Measurements from ENCODE around the gene AKT1.

AKT1 gene

GRCh38 chr14:104766256-104766862 lies 29.2 kb downstream of the AKT1 start:
- no peak for TF ChIP-seq CTCF (IDR thresholded peaks at IDR 0.05)
- Mint-ChIP-seq H3K36me3 (ENCODE audit: low read depth) (peaks cover 68% of the 10 kb centered on the region), H3K4me1 (peaks cover 25% of the 10 kb centered on the region), H3K4me3 (peak overlapping the region; percentile 54), H3K27me3 (ENCODE audit: low read depth, poor library complexity) (peaks cover 3% of the 10 kb centered on the region), H3K27ac (no peak overlapping the region), H3K9me3 (peaks cover 33% of the 10 kb centered on the region)
- no peak for DNase-seq

GRCh38 chr14:104765517-104765916 lies 30.0 kb downstream of the AKT1 start:
- Mint-ChIP-seq H3K36me3 (ENCODE audit: low read depth) (peaks cover 65% of the 10 kb centered on the region), H3K4me3 (no peak overlapping the region)
- TF ChIP-seq CTCF (IDR thresholded peaks at IDR 0.05), result no peak

GRCh38 chr14:104758981-104759969 lies 36.3 kb downstream of the AKT1 start:
- no peak overlapping the region for H3K4me3 Mint-ChIP-seq
- TF ChIP-seq CTCF (IDR thresholded peaks at IDR 0.05), result no peak
- peaks cover 44% of the 10 kb centered on the region for H3K36me3 Mint-ChIP-seq (ENCODE audit: low read depth)
- peaks cover 9% of the 10 kb centered on the region for H3K9me3 Mint-ChIP-seq
- no peak for DNase-seq
- H3K4me1 Mint-ChIP-seq, result peaks cover 11% of the 10 kb centered on the region
- peaks cover 3% of the 10 kb centered on the region for H3K27me3 Mint-ChIP-seq (ENCODE audit: low read depth, poor library complexity)
- no peak overlapping the region for H3K27ac Mint-ChIP-seq

More at GRCh38 chr14:104765517-104765916, 30.0 kb downstream of the AKT1 start:
- Mint-ChIP-seq H3K27ac (no peak overlapping the region), H3K4me1 (peaks cover 25% of the 10 kb centered on the region), H3K9me3 (peaks cover 27% of the 10 kb centered on the region), H3K27me3 (ENCODE audit: low read depth, poor library complexity) (peaks cover 3% of the 10 kb centered on the region)
- DNase-seq, result no peak

- Mint-ChIP-seq H3K36me3 (ENCODE audit: low read depth) (peaks cover 36% of the 10 kb centered on the region), H3K27me3 (ENCODE audit: low read depth, poor library complexity) (peaks cover 5% of the 10 kb centered on the region), H3K9me3 (peaks cover 6% of the 10 kb centered on the region), H3K27ac (no peak overlapping the region), H3K4me1 (peaks cover 19% of the 10 kb centered on the region), H3K4me3 (no peak overlapping the region)
- TF ChIP-seq CTCF (IDR thresholded peaks at IDR 0.05), result no peak
- no peak for DNase-seq
Observed at GRCh38 chr14:104757681-104758392, 37.7 kb downstream of the AKT1 start.

- Mint-ChIP-seq H3K9me3 (peaks cover 8% of the 10 kb centered on the region), H3K36me3 (ENCODE audit: low read depth) (peaks cover 30% of the 10 kb centered on the region), H3K27ac (no peak overlapping the region), H3K4me1 (peaks cover 19% of the 10 kb centered on the region), H3K4me3 (no peak overlapping the region), H3K27me3 (ENCODE audit: low read depth, poor library complexity) (peaks cover 4% of the 10 kb centered on the region)
- no peak for TF ChIP-seq CTCF (IDR thresholded peaks at IDR 0.05)
- no peak for DNase-seq
Observed at GRCh38 chr14:104757238-104757585, 38.3 kb downstream of the AKT1 start.

Measured in nephron progenitor cell (in vitro differentiated cells).